ENCODE measurements around the gene TRIM25.

TRIM25 gene

DNA sequence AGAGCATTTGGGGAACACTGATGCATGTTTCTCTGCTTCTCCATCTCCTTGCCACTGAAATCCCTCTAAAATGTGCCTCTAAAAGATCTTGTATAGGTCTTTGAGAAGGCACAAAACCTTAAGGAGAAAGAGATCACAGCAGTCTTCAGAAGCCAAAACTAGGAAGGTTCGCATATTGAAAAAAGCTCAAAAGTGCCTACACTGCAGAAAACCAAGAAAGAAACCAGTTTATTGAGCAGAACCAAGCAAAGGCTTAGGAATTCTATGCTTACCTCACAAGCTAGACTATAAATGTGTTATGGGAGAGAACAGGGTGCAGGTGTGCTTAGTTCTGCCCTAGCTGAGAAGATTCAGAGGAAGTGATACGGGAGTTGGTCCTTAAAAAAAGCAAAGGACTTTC is 63.3 kb downstream of the TRIM25 start:
- no peak for DNase-seq

DNA sequence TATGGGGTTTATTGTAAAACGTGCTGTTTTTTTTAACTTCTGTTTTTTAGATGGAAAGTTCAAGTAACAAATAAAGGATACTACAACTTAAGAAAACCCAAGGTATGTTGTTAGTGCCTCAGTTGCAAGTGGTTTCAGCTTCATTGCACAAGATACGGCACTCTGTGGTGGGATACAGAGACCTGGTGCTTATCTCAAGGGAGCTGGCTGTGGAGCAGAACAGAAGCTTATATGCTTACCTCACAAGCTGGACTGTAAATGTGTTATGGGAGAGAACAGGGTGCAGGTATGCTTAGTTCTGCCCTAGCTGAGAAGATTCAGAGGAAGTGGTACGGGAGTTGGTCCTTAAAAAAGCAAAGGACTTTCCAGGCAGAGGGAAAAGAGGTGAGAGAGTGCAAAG is 64.7 kb downstream of the TRIM25 start:
- DNase-seq: no peak

DNA sequence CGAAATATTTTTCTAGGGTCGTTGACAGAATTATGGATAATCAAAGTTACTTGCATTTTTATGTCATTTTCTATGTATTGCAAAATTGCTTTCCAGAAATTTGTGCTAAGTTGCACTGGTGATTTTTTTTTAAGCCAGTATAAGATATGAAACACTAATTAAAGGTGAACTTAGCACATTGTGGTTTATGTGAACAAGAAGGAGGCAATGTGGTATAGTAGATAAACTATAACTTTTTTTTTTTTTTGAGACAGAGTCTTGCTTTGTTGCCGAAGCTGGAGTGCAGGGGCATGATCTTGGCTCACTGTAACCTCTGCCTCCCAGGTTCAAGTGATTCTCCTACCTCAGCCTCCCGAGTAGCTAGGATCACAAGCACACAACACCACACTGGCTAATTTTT is 66.7 kb downstream of the TRIM25 start:
- DNase-seq: no peak

DNA sequence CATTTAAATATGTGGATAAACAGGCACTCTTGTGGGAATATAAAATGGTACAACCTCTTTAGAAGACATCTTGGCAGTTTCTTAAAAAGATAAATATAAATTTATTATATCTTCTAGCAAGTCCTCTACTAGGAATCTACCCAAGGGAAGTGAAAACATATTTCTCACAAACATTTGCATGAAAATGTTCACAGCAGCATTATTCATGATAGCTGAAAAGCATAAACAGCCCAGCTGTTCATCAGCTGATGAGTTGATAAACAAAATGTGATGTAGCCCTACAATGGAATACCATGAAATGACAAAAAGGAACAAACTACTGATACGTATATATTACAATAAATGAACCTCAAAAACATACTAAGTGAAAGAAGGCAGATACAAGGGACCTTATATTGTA is 67.9 kb downstream of the TRIM25 start:
- no peak for DNase-seq

DNA sequence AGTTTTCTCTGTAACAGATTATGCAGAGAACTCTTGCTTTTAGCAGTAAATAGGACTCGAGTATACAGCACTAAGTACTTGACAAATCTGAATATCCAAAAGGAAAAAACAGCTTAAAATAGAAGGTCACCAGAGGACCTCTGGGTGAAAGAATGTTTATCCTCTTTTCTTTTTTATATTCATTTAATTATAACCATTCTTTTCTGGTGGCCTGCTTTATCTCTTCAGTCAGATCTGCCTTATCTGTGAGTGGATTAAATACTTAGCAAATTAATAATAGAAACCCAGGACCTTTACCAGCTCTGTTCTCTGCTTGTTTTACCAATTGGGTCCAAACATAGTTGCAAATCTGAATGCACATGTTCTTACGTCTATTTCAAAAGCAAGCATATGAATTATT is 71.3 kb downstream of the TRIM25 start:
- no peak for DNase-seq

DNA sequence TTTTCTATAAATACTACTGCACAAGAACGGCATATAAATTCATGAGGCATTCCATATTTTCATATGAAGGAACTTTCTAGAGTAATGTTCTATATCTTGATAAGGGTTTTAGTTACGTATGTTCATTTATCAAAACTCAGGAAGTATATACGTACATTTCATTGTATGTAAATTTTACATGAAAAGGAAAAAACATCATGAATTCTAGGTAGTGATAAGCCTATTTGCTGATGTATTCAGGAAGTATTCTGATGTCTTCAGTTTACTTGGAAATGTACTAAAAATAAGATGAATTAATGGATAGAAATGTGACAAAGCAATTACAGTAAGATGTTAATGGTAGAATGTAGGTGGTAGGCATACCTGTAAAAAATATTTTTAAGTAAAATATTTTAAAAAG is 75.2 kb downstream of the TRIM25 start:
- DNase-seq: no peak
